ENCODE measurements around the gene GRIK3. TPM values are rescaled to one million over a fixed set of nuclear protein-coding genes. Genes with fewer than 3 reads are reported as not detected.
"Not testable (repeated sequence)": the region's sequence is repeated elsewhere in the genome, so short reads cannot be mapped to it uniquely, and the experiment has no call there.

GRIK3 gene
- not detected for polyA plus RNA-seq (2013, experiment 1 of 2; ENCODE audit: insufficient read length)
- polyA plus RNA-seq (2013, experiment 2 of 2; ENCODE audit: insufficient read length), result not detected

GRCh38 chr1:37034121-37035013, at the start of gene GRIK3:
GRIK3 (minus strand) TSS chr1:37034515; CDS start chr1:37034108, 407 bp downstream.
- no peak for DNase-seq

GRCh38 chr1:37084013-37084412, 49.7 kb upstream of the GRIK3 start:
- no peak for DNase-seq

- DNase-seq, result no peak
Observed at GRCh38 chr1:37083603-37084002, 49.3 kb upstream of the GRIK3 start.

- DNase-seq, result not testable (repeated sequence)
Observed at GRCh38 chr1:37080296-37080986, 46.1 kb upstream of the GRIK3 start.

- no peak for DNase-seq
Observed at GRCh38 chr1:37078866-37079265, 44.6 kb upstream of the GRIK3 start.

GRCh38 chr1:37076168-37076567, 41.9 kb upstream of the GRIK3 start:
- no peak for DNase-seq

GRCh38 chr1:37073854-37074379, 39.6 kb upstream of the GRIK3 start:
- no peak for DNase-seq

GRCh38 chr1:37073152-37073853, 39.0 kb upstream of the GRIK3 start:
- DNase-seq, result no peak

GRCh38 chr1:37071829-37072228, 37.5 kb upstream of the GRIK3 start:
- no peak for DNase-seq

GRCh38 chr1:37070126-37070525, 35.8 kb upstream of the GRIK3 start:
- no peak for DNase-seq

- no peak for DNase-seq
Observed at GRCh38 chr1:37069406-37069805, 35.1 kb upstream of the GRIK3 start.

- no peak for DNase-seq
Observed at GRCh38 chr1:37068897-37069296, 34.6 kb upstream of the GRIK3 start.

- DNase-seq, result no peak
Observed at GRCh38 chr1:37068260-37068659, 33.9 kb upstream of the GRIK3 start.

- no peak for DNase-seq
Observed at GRCh38 chr1:37064039-37064438, 29.7 kb upstream of the GRIK3 start.

GRCh38 chr1:37059346-37059745, 25.0 kb upstream of the GRIK3 start:
- DNase-seq, result no peak

GRCh38 chr1:37058424-37058988, 24.2 kb upstream of the GRIK3 start:
- DNase-seq, result no peak

- no peak for DNase-seq
Observed at GRCh38 chr1:37056325-37056724, 22.0 kb upstream of the GRIK3 start.

- no peak for DNase-seq
Observed at GRCh38 chr1:37055631-37056030, 21.3 kb upstream of the GRIK3 start.

GRCh38 chr1:37053173-37053572, 18.9 kb upstream of the GRIK3 start:
- no peak for DNase-seq

- no peak for DNase-seq
Observed at GRCh38 chr1:37052120-37052519, 17.8 kb upstream of the GRIK3 start.

GRCh38 chr1:37051346-37051745, 17.0 kb upstream of the GRIK3 start:
- no peak for DNase-seq

- no peak for DNase-seq
Observed at GRCh38 chr1:37047542-37047941, 13.2 kb upstream of the GRIK3 start.
